ENCODE results near the gene TMEM25.

GRCh38 chr11:118524356-118524755 is 6.6 kb upstream of the TMEM25 start:
- no peak for TF ChIP-seq CTCF (IDR thresholded peaks at IDR 0.05; ENCODE audit: low read depth, low read length)
- no peak for TF ChIP-seq EZH2phosphoT487 (IDR thresholded peaks at IDR 0.05; ENCODE audit: low read depth)

Measured in OCI-LY3 (cell line).